CD14-positive monocyte (primary cell): Measurements from ENCODE around the gene CLEC4M. TPM values are rescaled to one million over a fixed set of nuclear protein-coding genes. Genes with fewer than 3 reads are reported as not detected.

Source experiments
- DNase-seq, 3 donors: peaks; one replicate each; pipeline ENCODE4 v3.0.0-alpha.2; 2011 to 2022
- H2AFZ ChIP-seq: 2 replicates; pipeline ENCODE4 v1.6.0; 2012; ENCODE audit warnings: mild to moderate bottlenecking, low read depth, low read length, inconsistent platforms; ENCODE audit not compliant: insufficient read depth, poor library complexity, severe bottlenecking
- H3K27ac ChIP-seq, 2 donors: 1 replicate in 1 of 2; 2 replicates in 1 of 2; pipeline ENCODE4 v1.5.1; 2012 to 2013; ENCODE audit warnings: low read length in 2 of 2, control low read depth in 1 of 2, inconsistent platforms in 1 of 2, low read depth in 1 of 2, mild to moderate bottlenecking in 1 of 2
- H3K27me3 ChIP-seq, 2 donors: one replicate each; pipeline versions ENCODE4 v1.6.0 to v1.6.1; 2011 to 2013; ENCODE audit warnings: low read length in 2 of 2; ENCODE audit not compliant: control insufficient read depth in 2 of 2, insufficient read depth in 2 of 2
- H3K36me3 ChIP-seq, 2 donors: replicated peaks in 1 of 2; 1 replicate in 1 of 2; 2 replicates in 1 of 2; pipeline versions ENCODE4 v1.5.1 to v1.6.1; 2012 to 2013; ENCODE audit warnings: low read length in 2 of 2, control low read depth in 1 of 2, inconsistent platforms in 1 of 2, mild to moderate bottlenecking in 1 of 2; ENCODE audit not compliant: insufficient read depth in 2 of 2, control insufficient read depth in 1 of 2
- H3K4me1 ChIP-seq, 2 donors: 1 replicate in 1 of 2; 2 replicates in 1 of 2; pipeline versions ENCODE4 v1.5.1 to v1.6.1; 2012 to 2013; ENCODE audit warnings: low read length in 2 of 2, control low read depth in 1 of 2, inconsistent platforms in 1 of 2, mild to moderate bottlenecking in 1 of 2, moderate library complexity in 1 of 2; ENCODE audit not compliant: insufficient read depth in 2 of 2, control insufficient read depth in 1 of 2
- H3K4me2 ChIP-seq: replicated peaks from 2 replicates; pipeline ENCODE3; 2012; ENCODE audit warnings: low read length, moderate library complexity, mild to moderate bottlenecking; ENCODE audit not compliant: poor library complexity, severe bottlenecking; ENCODE audit errors: extremely low read depth
- H3K4me3 ChIP-seq, 3 experiments: fragments of 200-600 bp in 1 of 3; sonication (generic) in 1 of 3; replicated peaks in 1 of 3; 1 replicate in 2 of 3; 2 replicates in 1 of 3; pipeline ENCODE4 v1.5.1; 2011 to 2013; ENCODE audit warnings: low read length in 3 of 3, mild to moderate bottlenecking in 3 of 3, control low read depth in 2 of 3, low read depth in 2 of 3, inconsistent platforms in 1 of 3, moderate library complexity in 1 of 3
- H3K79me2 ChIP-seq: 2 replicates; pipeline ENCODE4 v1.6.0; 2012; ENCODE audit warnings: mild to moderate bottlenecking, control low read depth, inconsistent platforms, low read length, moderate library complexity; ENCODE audit not compliant: insufficient read depth
- H3K9ac ChIP-seq: 2 replicates; pipeline ENCODE4 v1.6.0; 2017; ENCODE audit warnings: low read length, mild to moderate bottlenecking; ENCODE audit not compliant: insufficient read depth, poor library complexity, severe bottlenecking
- H3K9me3 ChIP-seq, 2 donors: replicated peaks in 1 of 2; 1 replicate in 1 of 2; 2 replicates in 1 of 2; pipeline versions ENCODE4 v1.5.1 to v1.6.1; 2012 to 2013; ENCODE audit warnings: low read length in 2 of 2, control low read depth in 1 of 2; ENCODE audit not compliant: control insufficient read depth in 1 of 2, insufficient read depth in 1 of 2
- H4K20me1 ChIP-seq: 2 replicates; pipeline ENCODE4 v1.6.0; 2012; ENCODE audit warnings: mild to moderate bottlenecking, low read length, control low read depth, moderate library complexity; ENCODE audit not compliant: insufficient read depth
- H3K27ac Mint-ChIP-seq, 7 donors: one replicate each; pipeline ENCODE4 v1.8.0; 2020; ENCODE audit warnings: mild to moderate bottlenecking in 7 of 7, mixed read lengths in 7 of 7, moderate library complexity in 6 of 7, inconsistent platforms in 2 of 7
- H3K27me3 Mint-ChIP-seq, 3 donors: one replicate each; pipeline ENCODE4 v1.8.0; 2021 to 2022; ENCODE audit warnings: low read depth in 3 of 3, mild to moderate bottlenecking in 3 of 3, mixed read lengths in 3 of 3, moderate library complexity in 3 of 3, inconsistent platforms in 1 of 3
- H3K36me3 Mint-ChIP-seq, 2 donors: one replicate each; pipeline ENCODE4 v1.8.0; 2020; ENCODE audit warnings: mixed read lengths in 2 of 2, inconsistent platforms in 1 of 2, mild to moderate bottlenecking in 1 of 2
- H3K4me1 Mint-ChIP-seq: one replicate; pipeline ENCODE4 v1.8.0; 2020; ENCODE audit warnings: mild to moderate bottlenecking, mixed read lengths
- H3K4me3 Mint-ChIP-seq, 2 donors: one replicate each; pipeline ENCODE4 v1.8.0; 2020; ENCODE audit warnings: mild to moderate bottlenecking in 2 of 2, mixed read lengths in 2 of 2, moderate library complexity in 1 of 2
- H3K9me3 Mint-ChIP-seq, 7 donors: one replicate each; pipeline ENCODE4 v1.8.0; 2020 to 2022; ENCODE audit warnings: mixed read lengths in 7 of 7, mild to moderate bottlenecking in 6 of 7, moderate library complexity in 6 of 7, inconsistent platforms in 2 of 7
- CTCF ChIP-seq: fragments of 200-600 bp; IDR thresholded peaks from one replicate; pipeline ENCODE4 v1.8.0; 2022; ENCODE audit warnings: antibody characterized with exemption, mild to moderate bottlenecking
- WGBS: methylation state at CpG from one replicate; pipeline ENCODE4 v1.1.5; 2013; ENCODE audit warnings: missing lambda C conversion rate; ENCODE audit not compliant: insufficient coverage; 5-methylcytosine and 5-hydroxymethylcytosine counted together
- intact Hi-C, 2 donors: fragments of 100-400 bp; cut with micrococcal nuclease; formaldehyde crosslinking; loops; one replicate each; pipeline versions ENCODE4 v1.15.0 to v1.15.1; 2023
- polyA plus RNA-seq, 3 donors: library from polyadenylated mRNA; depleted of rRNA in 1 of 3; unstranded in 2 of 3; stranded (reverse) in 1 of 3; fragments of 300-500 nt in 2 of 3; fragments of >200 nt in 1 of 3; fragmentation: Illumina TruSeq in 2 of 3; gene quantifications; 1 replicate in 2 of 3; 2 replicates in 1 of 3; pipeline ENCODE4 v1.2.3, GENCODE V29; 2012 to 2021

CLEC4M gene
- polyA plus RNA-seq, 3 donors = not detected

GRCh38 chr19:7716762-7717161, 46.3 kb upstream of the CLEC4M start:
- Histone ChIP-seq H3K4me3 (no peak overlapping the region), H3K9ac (no peak overlapping the region), H3K4me2 (no peak overlapping the region), H3K27ac (no peak overlapping the region), H3K9me3 (peaks cover 6 to 7% of the 10 kb centered on the region in 2 donors), H3K79me2 (no peaks in the 10 kb centered on the region), H3K27me3 (no peaks in the 10 kb centered on the region), H3K4me1 (peaks cover 39 to 44% of the 10 kb centered on the region in 2 donors), H4K20me1 (no peaks in the 10 kb centered on the region), H2AFZ (no peak overlapping the region), H3K36me3 (no peaks in the 10 kb centered on the region)
- H3K27me3 Mint-ChIP-seq = peaks cover 0 to 5% (median 0%) of the 10 kb centered on the region in 3 donors
- peaks cover 0 to 7% of the 10 kb centered on the region in 2 donors for H3K36me3 Mint-ChIP-seq
- TF ChIP-seq CTCF = no peak
- intact Hi-C loops = no loop called here
- WGBS = no CpG with 5 or more reads among the region's 1 CpG
- no peak overlapping the region for H3K4me3 Mint-ChIP-seq
- peaks cover 3 to 14% (median 9%) of the 10 kb centered on the region in 7 donors for H3K9me3 Mint-ChIP-seq
- H3K4me1 Mint-ChIP-seq = peaks cover 37% of the 10 kb centered on the region
- no peak for DNase-seq
- H3K27ac Mint-ChIP-seq = peak overlapping the region in 1 of 7 donors; percentile 8

GRCh38 chr19:7718668-7719067, 44.4 kb upstream of the CLEC4M start:
- peak overlapping the region; percentile 50 for H2AFZ ChIP-seq
- no peak overlapping the region for H3K4me2 ChIP-seq
- no peaks in the 10 kb centered on the region for H3K79me2 ChIP-seq
- no peak overlapping the region for H3K27ac Mint-ChIP-seq
- WGBS = 34% methylated on average over 5 of the region's 8 CpGs
- no peak for DNase-seq
- no peaks in the 10 kb centered on the region for H3K27me3 ChIP-seq
- peaks cover 26 to 31% of the 10 kb centered on the region in 2 donors for H3K4me1 ChIP-seq
- no peaks in the 10 kb centered on the region for H4K20me1 ChIP-seq
- H3K4me1 Mint-ChIP-seq = peaks cover 38% of the 10 kb centered on the region
- no peaks in the 10 kb centered on the region for H3K36me3 ChIP-seq
- peaks cover 0 to 7% of the 10 kb centered on the region in 2 donors for H3K36me3 Mint-ChIP-seq
- peaks cover 3 to 14% (median 9%) of the 10 kb centered on the region in 7 donors for H3K9me3 Mint-ChIP-seq
- intact Hi-C loops = no loop called here
- H3K27me3 Mint-ChIP-seq = peaks cover 0 to 5% (median 3%) of the 10 kb centered on the region in 3 donors
- H3K9ac ChIP-seq = no peak overlapping the region
- TF ChIP-seq CTCF = no peak
- H3K4me3 Mint-ChIP-seq = no peak overlapping the region
- no peak overlapping the region for H3K27ac ChIP-seq
- H3K4me3 ChIP-seq = no peak overlapping the region
- peaks cover 6 to 7% of the 10 kb centered on the region in 2 donors for H3K9me3 ChIP-seq
